ENCODE results near the gene OXLD1.

The OXLD1 gene

GRCh38 chr17:81636505-81637288, 29.7 kb downstream of the OXLD1 start, which contains the start of the genes NPLOC4 and TSPAN10 (continued):
- peak; percentile 76 for TF ChIP-seq EGR2 (tag by site-specific recombination; IDR thresholded peaks at IDR 0.05; ENCODE audit: low read depth)

GRCh38 chr17:81635973-81636504, 30.4 kb downstream of the OXLD1 start:
- H3K27ac ChIP-seq (ENCODE audit: extremely low read depth, low read depth, low read length), result peak overlapping the region; percentile 98
- POLR2A ChIA-PET, result interaction anchor here (0.6 to 2.0 kb wide), 10 partner anchors 19 to 413 kb away, joined by 3 to 6 read pairs (median 5); partner anchors contain the start of genes ARL16, CCDC137, CEP131 and HGS
- no peak for TF ChIP-seq ZNF596 (tag by site-specific recombination; IDR thresholded peaks at IDR 0.05)
- peak; percentile 81; the same call in 1 of the 2 replicates for TF ChIP-seq MZF1 (tag by site-specific recombination; IDR thresholded peaks at IDR 0.05; ENCODE audit: borderline replicate concordance)
- TF ChIP-seq ZNF362 (tag by site-specific recombination; IDR thresholded peaks at IDR 0.05), result no peak
- 0 out of 2 replicates have a peak, but pooled peaks have one; percentile 21 for TF ChIP-seq ZBTB11 (tag by site-specific recombination; conservative IDR thresholded peaks at IDR 0.05; ENCODE audit: low read depth)
- no peak for TF ChIP-seq ZNF549 (tag by site-specific recombination; IDR thresholded peaks at IDR 0.05)
- TF ChIP-seq ZNF280C (tag by site-specific recombination; IDR thresholded peaks at IDR 0.05), result no peak
- 0 out of 2 replicates have a peak, but pooled peaks have one; percentile 21 for TF ChIP-seq ZEB2 (tag by site-specific recombination; IDR thresholded peaks at IDR 0.05)
- 0 out of 2 replicates have a peak, but pooled peaks have one; percentile 5 for TF ChIP-seq ZNF629 (tag by site-specific recombination; IDR thresholded peaks at IDR 0.05)
- no peak for TF ChIP-seq KLF8 (tag by site-specific recombination; IDR thresholded peaks at IDR 0.05)
- TF ChIP-seq KLF17 (tag by site-specific recombination; IDR thresholded peaks at IDR 0.05), result peak; percentile 37; the same call in 1 of the 2 replicates
- peak; percentile 24; the same call in 1 of the 2 replicates for TF ChIP-seq WT1 (tag by site-specific recombination; IDR thresholded peaks at IDR 0.05)

More at GRCh38 chr17:81635973-81636504, 30.4 kb downstream of the OXLD1 start:
- Histone ChIP-seq H3K36me3 (ENCODE audit: control insufficient read depth in 2 of 2, insufficient read depth in 1 of 2, low read length in 2 of 2) (peaks cover 6 to 13% of the 10 kb centered on the region in 2 experiments), H3K4me1 (ENCODE audit: control insufficient read depth, insufficient read depth, low read length) (peaks cover 9% of the 10 kb centered on the region; the same call in 1 of the 2 replicates), H3K9me3 (ENCODE audit: control insufficient read depth, insufficient read depth, low read depth, low read length) (no peaks in the 10 kb centered on the region), H3K4me3 (ENCODE audit: low read depth, low read length) (peak overlapping the region; percentile 83)
- CTCF ChIA-PET, result interaction anchor here (0.6 to 0.8 kb wide), 4 partner anchors 29 to 1534 kb away, joined by 3 to 5 read pairs (median 4); partner anchors contain the start of genes ARL16 and HGS
